DMS 273 (cell line): Measurements from ENCODE around the gene CNTNAP4.
A peak's percentile ranks its signal among the peaks of the same experiment; 100 is the strongest.

ENCODE experiments used
- DNase-seq: peaks from one replicate; lab custom pipeline; 2025; ENCODE audit not compliant: unreplicated experiment; lab: John Stamatoyannopoulos, UW

Gene CNTNAP4

DNA sequence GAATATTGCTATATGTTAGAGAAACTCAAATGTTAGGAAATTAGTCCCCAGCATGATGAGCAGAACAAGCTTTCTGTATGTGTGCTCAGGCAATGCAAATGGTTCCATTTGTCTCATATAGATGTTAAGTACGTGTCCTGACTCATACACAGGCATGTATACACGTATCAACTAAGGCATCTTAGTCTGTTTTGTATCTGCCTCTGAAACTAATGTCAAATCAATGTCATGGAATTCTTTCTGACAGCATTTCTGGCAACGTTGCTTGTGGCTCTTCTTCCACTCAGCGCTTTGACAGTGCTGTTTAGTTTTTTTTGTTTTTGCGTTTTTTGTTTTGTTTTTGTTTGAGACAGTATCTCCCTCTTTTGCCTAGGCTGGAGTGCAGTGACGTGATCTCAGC is 111.9 kb downstream of the CNTNAP4 start:
- no peak for DNase-seq

GRCh38 chr16:76390476-76390875 is 113.3 kb downstream of the CNTNAP4 start:
- DNase-seq = no peak

DNA sequence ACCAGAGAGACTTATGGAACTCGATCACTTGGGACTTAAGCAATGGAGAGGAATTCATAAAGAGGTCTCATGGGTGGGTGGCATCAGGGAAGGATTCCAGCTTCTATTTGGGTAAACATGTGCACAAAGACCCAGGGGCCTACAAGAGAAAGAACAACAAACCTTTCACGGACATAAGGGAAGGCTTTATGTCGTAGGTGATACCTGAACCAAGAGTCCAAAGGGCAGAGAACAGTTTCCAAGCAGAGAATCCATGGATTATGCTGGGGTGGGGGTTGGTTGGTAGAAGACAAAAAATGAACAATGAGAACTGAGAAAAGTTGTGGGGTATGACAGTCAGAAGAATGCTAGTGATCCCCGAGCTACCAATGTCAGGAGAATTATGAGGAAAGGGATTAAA is 119.8 kb downstream of the CNTNAP4 start:
- no peak for DNase-seq

DNA sequence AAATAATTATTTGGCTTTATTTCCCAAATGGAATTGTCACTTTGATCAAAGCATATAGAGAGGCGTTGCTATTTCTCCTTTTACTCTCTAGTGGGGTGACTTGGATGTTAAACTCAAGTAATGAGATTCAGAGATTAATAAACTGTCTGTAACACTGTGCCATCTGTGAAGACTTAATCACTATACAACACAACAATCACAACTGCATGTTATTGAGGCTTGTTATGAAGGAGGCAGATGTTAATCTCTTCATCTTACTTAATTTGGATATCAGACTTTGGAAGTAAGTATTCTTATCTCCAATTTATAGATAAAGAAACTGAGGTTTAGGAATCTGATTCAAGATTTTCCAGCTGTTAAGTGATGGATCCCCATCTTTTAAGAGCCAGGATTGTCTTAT is 132.5 kb downstream of the CNTNAP4 start:
- DNase-seq = peak; percentile 72

- no peak for DNase-seq
Observed at GRCh38 chr16:76421571-76421970, 144.4 kb downstream of the CNTNAP4 start.

- DNase-seq = no peak
Observed at GRCh38 chr16:76428858-76429257, 151.7 kb downstream of the CNTNAP4 start.

GRCh38 chr16:76441391-76441790 is 164.2 kb downstream of the CNTNAP4 start:
- no peak for DNase-seq

DNA sequence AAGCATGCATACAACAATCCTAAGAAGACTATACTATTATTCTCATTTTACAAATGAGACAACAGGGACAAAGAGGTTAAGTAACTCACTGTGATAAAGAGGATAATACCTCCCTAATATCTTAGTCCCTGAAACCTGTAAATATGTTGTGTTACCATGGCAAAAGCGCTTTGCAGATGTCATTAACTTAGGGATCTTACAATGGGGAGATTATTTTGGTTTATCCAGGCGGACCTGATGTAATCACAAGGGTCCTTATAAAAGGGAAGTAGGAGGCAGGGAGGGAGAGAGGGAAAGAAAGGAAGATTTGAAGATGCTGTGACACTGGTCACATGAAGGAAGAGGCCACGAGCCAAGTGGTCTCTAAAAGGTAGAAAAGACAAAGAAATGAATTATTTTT is 164.7 kb downstream of the CNTNAP4 start:
- DNase-seq = no peak

DNA sequence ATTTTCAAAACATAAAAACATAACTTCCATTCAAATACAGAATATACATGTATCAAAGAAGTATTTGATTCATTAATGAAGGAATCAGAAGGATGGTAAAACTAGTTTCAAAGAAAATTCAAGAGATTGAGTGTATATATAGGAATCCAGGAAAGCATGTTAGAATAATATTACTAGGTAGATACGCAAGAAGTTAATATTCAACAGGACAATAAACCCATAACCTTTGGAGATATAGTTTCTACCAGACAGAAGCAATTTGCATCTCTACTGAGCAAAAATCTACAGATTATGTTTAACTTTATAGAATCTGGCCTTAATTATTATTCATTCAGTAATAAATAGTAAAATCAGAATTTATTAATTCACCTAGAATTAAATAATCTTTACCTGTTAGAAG is 166.8 kb downstream of the CNTNAP4 start:
- DNase-seq = no peak

GRCh38 chr16:76444832-76445231 is 167.6 kb downstream of the CNTNAP4 start:
- DNase-seq = no peak

- DNase-seq = no peak
Observed at GRCh38 chr16:76445815-76446214, 168.6 kb downstream of the CNTNAP4 start.

GRCh38 chr16:76446251-76446650 is 169.1 kb downstream of the CNTNAP4 start:
- no peak for DNase-seq

DNA sequence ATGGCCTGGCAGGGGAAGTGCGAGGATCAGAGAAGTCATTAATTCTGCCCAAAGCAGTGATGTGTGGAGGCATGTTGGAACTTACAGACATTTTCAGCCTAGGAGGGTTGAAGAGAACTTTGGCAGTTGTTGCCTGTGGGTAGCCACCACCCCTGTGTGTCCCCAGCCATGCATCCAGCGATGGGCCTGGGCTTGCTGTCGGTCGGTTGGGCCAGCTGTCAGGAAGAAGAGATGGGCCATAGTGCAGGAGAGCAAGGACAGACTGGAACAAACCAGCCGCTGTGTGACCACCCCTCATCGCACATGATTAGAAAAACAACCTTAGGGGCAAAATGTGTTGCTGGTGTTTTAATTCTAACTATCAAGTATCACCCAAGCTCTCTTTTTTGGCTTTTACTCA is 173.7 kb downstream of the CNTNAP4 start:
- no peak for DNase-seq

GRCh38 chr16:76455257-76455656 is 178.1 kb downstream of the CNTNAP4 start:
- no peak for DNase-seq

- DNase-seq = no peak
Observed at GRCh38 chr16:76456016-76456415, 178.8 kb downstream of the CNTNAP4 start.

GRCh38 chr16:76459111-76459510 is 181.9 kb downstream of the CNTNAP4 start:
- no peak for DNase-seq

DNA sequence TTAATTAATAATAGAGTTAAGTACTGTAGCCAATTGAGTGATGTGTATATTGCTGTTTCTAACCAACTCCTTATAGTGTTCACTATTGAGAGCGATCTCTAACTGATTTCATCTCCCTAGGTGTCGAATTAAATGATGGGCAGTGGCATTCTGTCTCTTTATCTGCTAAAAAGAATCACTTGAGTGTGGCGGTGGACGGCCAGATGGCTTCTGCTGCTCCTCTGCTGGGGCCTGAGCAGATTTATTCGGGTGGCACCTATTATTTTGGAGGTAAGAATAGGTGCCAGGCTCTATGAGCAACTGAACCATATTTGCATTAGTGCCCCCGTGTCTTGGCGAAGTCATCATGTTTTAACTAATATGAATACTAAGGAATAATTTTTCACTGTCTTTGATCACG is 184.6 kb downstream of the CNTNAP4 start:
- no peak for DNase-seq

- DNase-seq = no peak
Observed at GRCh38 chr16:76464955-76465620, 187.9 kb downstream of the CNTNAP4 start.

DNA sequence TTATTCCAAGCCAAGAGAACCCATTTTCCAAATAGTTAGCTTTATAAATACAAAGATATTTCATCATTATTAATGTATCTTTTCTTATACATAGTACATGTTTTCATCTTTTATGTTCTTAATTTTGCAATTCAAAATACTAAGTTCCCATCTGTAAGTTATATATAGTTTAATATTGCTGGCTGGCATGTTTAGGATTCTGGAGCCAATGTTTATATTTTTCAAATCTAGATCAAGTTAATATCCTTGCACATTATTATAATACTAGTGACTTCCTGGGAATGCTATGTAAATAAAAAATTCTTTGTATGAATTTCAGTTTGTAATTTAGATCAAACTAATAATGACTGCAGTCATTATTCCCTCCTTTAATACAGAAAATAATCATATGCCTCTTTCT is 189.7 kb downstream of the CNTNAP4 start:
- DNase-seq = no peak

GRCh38 chr16:76474048-76474447 is 196.8 kb downstream of the CNTNAP4 start:
- DNase-seq = no peak

- no peak for DNase-seq
Observed at GRCh38 chr16:76478105-76478504, 200.9 kb downstream of the CNTNAP4 start.

DNA sequence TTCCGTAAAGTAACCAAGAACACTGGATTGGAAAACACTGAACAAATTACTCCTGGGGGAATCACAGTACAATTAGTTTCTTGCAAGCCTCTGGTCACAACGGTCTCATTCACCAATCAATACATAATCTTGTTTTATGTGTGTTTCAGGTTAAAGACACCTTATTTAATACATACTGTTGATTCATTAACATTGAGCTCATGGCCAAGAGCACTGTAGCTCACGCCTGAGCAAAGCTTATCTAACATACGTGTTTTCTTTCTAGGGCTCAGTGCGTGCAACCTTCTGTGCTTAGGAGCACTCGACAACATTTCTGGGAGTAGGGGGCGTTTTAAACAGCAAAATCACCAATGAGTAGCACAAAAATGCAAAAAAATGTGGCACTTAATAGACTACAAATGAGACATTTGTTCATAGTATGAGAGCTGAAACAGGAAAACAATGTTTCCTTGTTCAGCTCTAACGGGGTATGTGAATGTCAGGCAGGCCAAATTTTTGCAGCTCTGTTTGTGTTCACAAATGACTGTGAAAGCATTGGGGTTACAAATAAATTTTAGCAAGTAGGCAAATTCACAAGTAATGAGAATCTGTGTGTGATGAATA is 206.2 kb downstream of the CNTNAP4 start:
- DNase-seq = no peak

DNA sequence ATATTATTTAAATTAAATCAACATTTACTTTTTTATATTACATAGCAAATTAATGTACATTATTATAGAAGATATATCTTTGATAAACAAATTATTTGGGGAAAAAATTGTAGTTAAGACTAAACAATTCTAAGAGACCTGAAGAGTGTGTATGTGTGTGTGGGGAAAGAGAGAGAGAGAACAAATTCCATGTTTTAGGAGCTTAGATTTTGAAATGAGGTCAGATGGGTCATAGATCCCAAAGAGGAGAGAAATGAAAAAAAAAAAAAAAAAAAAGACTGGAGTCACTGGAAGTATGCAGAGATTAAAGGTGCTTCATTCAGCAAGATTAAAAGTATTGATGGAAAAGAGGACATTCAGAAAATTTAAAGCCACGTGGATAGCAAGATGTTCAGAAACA is 206.8 kb downstream of the CNTNAP4 start:
- DNase-seq = no peak
